Cardiac fibroblast (primary cell): ENCODE data around the gene SMG1.
A peak's percentile ranks its signal among the peaks of the same experiment; 100 is the strongest.
"Not testable (repeated sequence)": the region's sequence is repeated elsewhere in the genome, so short reads cannot be mapped to it uniquely, and the experiment has no call there.

ENCODE experiments used
- DNase-seq, 2 donors: peaks; one replicate each; pipeline versions ENCODE4 v3.0.0 to v3.0.0-alpha.2; 2010; ENCODE audit warnings: low read depth in 2 of 2
- H3K4me3 ChIP-seq, 2 donors: replicated peaks in 1 of 2; 1 replicate in 1 of 2; 2 replicates in 1 of 2; pipeline ENCODE4 v1.5.1; 2011; ENCODE audit warnings: low read depth in 2 of 2, low read length in 2 of 2, mild to moderate bottlenecking in 2 of 2, moderate library complexity in 1 of 2
- TF ChIP-seq, protein P1 (sequence below): IDR thresholded peaks from one replicate; pipeline ENCODE4 v1.5.1; 2011; ENCODE audit warnings: low read depth, mild to moderate bottlenecking, low read length, inconsistent platforms

The SMG1 gene

DNA sequence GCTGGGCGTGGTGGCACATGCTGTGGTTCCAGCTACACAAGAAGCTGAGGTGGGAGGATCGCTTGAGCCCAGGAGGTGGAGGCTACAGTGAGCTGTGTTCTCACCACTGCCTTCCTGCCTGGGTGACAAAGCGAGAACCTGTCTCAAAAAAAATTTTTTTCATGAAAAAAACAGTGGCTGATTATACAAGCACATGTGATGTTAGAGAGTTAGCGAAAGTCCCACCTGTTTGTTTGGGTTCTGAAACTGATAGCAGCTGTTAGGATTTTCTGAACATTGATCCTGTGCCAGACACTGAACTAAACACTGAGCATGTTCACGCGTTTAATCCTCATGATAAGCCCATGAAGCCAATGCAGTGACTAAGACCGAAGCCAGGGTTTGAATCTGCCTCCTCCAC is 159.0 kb downstream of the SMG1 start:
- not testable (repeated sequence) for H3K4me3 ChIP-seq, DNase-seq

DNA sequence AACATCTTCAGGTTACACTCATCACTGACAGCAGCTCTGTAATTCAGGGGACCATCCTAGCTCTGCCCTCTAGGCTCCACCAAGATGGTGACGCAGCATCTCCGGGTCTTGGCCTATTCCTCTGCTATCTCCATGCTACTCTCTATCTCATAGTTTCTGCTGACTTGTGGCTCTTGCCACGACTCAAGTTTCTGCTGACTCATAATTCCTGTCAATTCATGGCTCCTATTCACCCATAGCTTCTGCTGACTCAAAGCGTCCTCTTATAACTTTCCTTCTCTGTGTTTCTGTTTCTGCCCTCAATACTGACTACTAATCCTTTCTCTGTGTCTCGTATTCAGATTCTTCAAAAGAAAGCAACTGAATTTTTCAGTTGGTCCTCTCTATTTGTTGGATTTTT is 163.5 kb downstream of the SMG1 start:
- not testable (repeated sequence) for DNase-seq, H3K4me3 ChIP-seq

DNA sequence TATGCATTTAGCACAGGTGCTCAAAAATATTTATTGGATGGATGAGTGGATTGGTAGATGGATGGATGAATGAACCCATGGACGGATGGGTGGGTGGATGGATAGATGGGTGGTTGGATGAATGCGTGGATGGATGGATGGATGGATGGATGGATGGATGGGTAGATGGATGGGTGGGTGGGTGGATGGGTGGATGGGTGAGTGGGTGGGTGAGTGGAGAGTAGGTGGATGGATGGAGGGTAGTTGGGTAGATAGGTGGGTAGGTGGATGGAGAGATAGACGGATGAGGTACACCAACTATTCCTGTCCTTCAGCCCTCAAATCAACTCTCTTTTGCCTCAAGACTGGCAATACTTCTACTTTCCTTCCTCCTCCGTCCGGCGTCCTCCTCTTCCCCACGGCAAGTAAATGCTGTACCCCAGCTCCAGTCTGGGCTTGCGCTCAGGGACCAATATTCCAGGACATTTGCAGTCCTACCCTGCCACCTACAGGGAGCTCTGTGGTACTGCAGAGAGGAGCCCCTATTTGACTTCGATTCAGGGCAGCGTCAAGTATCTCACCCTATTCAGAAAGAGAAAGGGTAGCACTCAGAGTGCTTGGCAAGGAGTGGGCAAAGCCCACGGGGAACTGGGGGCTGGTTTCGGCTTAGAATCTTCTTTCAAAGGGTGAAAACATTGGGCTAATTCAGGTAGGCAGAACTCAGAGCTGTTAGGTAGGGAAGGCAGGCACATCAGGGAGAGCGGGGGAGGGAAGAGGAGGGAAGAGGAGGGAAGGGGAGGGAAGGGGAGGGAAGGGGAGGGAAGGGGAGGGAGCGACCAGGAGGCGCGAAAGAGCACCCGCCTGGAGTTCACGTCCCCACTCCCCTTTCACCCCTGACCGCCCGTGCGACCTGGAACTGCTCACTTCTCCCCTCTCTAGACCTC is 166.3 kb downstream of the SMG1 start:
- TF ChIP-seq, protein P1, sequence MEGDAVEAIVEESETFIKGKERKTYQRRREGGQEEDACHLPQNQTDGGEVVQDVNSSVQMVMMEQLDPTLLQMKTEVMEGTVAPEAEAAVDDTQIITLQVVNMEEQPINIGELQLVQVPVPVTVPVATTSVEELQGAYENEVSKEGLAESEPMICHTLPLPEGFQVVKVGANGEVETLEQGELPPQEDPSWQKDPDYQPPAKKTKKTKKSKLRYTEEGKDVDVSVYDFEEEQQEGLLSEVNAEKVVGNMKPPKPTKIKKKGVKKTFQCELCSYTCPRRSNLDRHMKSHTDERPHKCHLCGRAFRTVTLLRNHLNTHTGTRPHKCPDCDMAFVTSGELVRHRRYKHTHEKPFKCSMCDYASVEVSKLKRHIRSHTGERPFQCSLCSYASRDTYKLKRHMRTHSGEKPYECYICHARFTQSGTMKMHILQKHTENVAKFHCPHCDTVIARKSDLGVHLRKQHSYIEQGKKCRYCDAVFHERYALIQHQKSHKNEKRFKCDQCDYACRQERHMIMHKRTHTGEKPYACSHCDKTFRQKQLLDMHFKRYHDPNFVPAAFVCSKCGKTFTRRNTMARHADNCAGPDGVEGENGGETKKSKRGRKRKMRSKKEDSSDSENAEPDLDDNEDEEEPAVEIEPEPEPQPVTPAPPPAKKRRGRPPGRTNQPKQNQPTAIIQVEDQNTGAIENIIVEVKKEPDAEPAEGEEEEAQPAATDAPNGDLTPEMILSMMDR, result peak; percentile 44
- DNase-seq, result peak in 1 of 2 donors; percentile 9
- H3K4me3 ChIP-seq, result not testable (repeated sequence)

- not testable (repeated sequence) for DNase-seq, H3K4me3 ChIP-seq
Measured at GRCh38 chr16:18757960-18758660, 168.1 kb downstream of the SMG1 start.

- not testable (repeated sequence) for H3K4me3 ChIP-seq, DNase-seq
Measured at GRCh38 chr16:18756639-18757038, 169.6 kb downstream of the SMG1 start.
